ENCODE results near the gene HABP4. TPM values are rescaled to one million over a fixed set of nuclear protein-coding genes. Genes with fewer than 3 reads are reported as not detected.

Gene HABP4
- total RNA-seq, 1 experiment from 2014 or later, result 1.8 TPM

- Histone ChIP-seq H3K9ac (ENCODE audit: low read length) (no peak overlapping the region), H3K9me2 (replicated peaks; ENCODE audit: insufficient read depth, low read length) (no peaks in the 10 kb centered on the region), H3K79me2 (ENCODE audit: low read length) (no peaks in the 10 kb centered on the region; the same call in 1 of the 2 replicates), H3K27me3 (ENCODE audit: low read length) (no peaks in the 10 kb centered on the region), H3K4me1 (ENCODE audit: low read length) (peaks cover 11% of the 10 kb centered on the region), H3K9me3 (ENCODE audit: low read length) (no peaks in the 10 kb centered on the region), H3K4me3 (ENCODE audit: low read length) (no peak overlapping the region), H3K36me3 (ENCODE audit: insufficient read depth, low read length) (no peaks in the 10 kb centered on the region), H3K27ac (ENCODE audit: low read length) (no peak overlapping the region), H2AFZ (ENCODE audit: low read length) (no peak overlapping the region), H4K20me1 (ENCODE audit: insufficient read depth, low read depth, low read length) (no peaks in the 10 kb centered on the region), H3K4me2 (ENCODE audit: low read depth, low read length, poor library complexity, severe bottlenecking) (no peak overlapping the region)
- no peak for DNase-seq
Observed at GRCh38 chr9:96425500-96426169, 24.3 kb upstream of the HABP4 start.

- no peak for DNase-seq
- Histone ChIP-seq H3K36me3 (ENCODE audit: insufficient read depth, low read length) (no peaks in the 10 kb centered on the region), H2AFZ (ENCODE audit: low read length) (no peak overlapping the region), H3K4me3 (ENCODE audit: low read length) (no peak overlapping the region), H3K27me3 (ENCODE audit: low read length) (no peaks in the 10 kb centered on the region), H3K9me2 (replicated peaks; ENCODE audit: insufficient read depth, low read length) (no peaks in the 10 kb centered on the region), H3K4me1 (ENCODE audit: low read length) (0 out of 2 replicates have a peak, but pooled peaks cover 2% of the 10 kb centered on the region), H3K4me2 (ENCODE audit: low read depth, low read length, poor library complexity, severe bottlenecking) (no peak overlapping the region), H3K79me2 (ENCODE audit: low read length) (no peaks in the 10 kb centered on the region), H3K27ac (ENCODE audit: low read length) (no peak overlapping the region), H3K9me3 (ENCODE audit: low read length) (no peaks in the 10 kb centered on the region), H4K20me1 (ENCODE audit: insufficient read depth, low read depth, low read length) (no peaks in the 10 kb centered on the region), H3K9ac (ENCODE audit: low read length) (no peak overlapping the region)
Observed at GRCh38 chr9:96429732-96430131, 20.2 kb upstream of the HABP4 start.

GRCh38 chr9:96430377-96430776 lies 19.6 kb upstream of the HABP4 start:
- no peak for DNase-seq
- H3K79me2 ChIP-seq (ENCODE audit: low read length), result no peaks in the 10 kb centered on the region

DNA sequence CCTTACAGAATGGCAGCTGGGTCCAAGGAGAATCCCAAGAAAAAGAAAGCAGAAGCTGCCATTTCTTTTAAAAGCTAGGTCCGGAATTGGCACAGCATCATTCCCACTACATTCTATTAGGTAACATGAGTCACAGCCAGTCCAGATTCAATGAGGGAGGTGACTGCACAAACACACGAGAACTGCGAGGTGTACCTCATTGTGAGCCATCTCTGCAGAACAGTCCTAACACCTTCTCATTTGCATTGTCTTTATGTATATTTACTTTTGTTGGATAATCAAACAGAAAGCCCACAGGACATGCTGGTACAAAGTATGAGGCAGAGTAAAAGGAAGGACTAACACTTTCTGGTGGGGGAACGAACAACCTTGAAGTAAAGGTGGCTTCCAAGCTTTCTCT lies 14.6 kb upstream of the HABP4 start:
- no peaks in the 10 kb centered on the region for H3K79me2 ChIP-seq (ENCODE audit: low read length)
- no peaks in the 10 kb centered on the region for H3K9me2 ChIP-seq (replicated peaks; ENCODE audit: insufficient read depth, low read length)
- no peak overlapping the region for H3K9ac ChIP-seq (ENCODE audit: low read length)
- H2AFZ ChIP-seq (ENCODE audit: low read length), result no peak overlapping the region
- no peak for DNase-seq
- no peaks in the 10 kb centered on the region for H3K4me1 ChIP-seq (ENCODE audit: low read length)
- no peaks in the 10 kb centered on the region for H3K9me3 ChIP-seq (ENCODE audit: low read length)
- no peak overlapping the region for H3K4me3 ChIP-seq (ENCODE audit: low read length)
- no peaks in the 10 kb centered on the region for H3K27me3 ChIP-seq (ENCODE audit: low read length)
- no peak overlapping the region for H3K4me2 ChIP-seq (ENCODE audit: low read depth, low read length, poor library complexity, severe bottlenecking)
- no peak overlapping the region for H3K27ac ChIP-seq (ENCODE audit: low read length)
- no peaks in the 10 kb centered on the region for H4K20me1 ChIP-seq (ENCODE audit: insufficient read depth, low read depth, low read length)
- no peaks in the 10 kb centered on the region for H3K36me3 ChIP-seq (ENCODE audit: insufficient read depth, low read length)

More at GRCh38 chr9:96430377-96430776, 19.6 kb upstream of the HABP4 start:
- no peak overlapping the region for H3K9ac ChIP-seq (ENCODE audit: low read length)
- no peaks in the 10 kb centered on the region for H4K20me1 ChIP-seq (ENCODE audit: insufficient read depth, low read depth, low read length)
- 0 out of 2 replicates have a peak, but pooled peaks cover 2% of the 10 kb centered on the region for H3K4me1 ChIP-seq (ENCODE audit: low read length)
- H3K36me3 ChIP-seq (ENCODE audit: insufficient read depth, low read length), result no peaks in the 10 kb centered on the region
- H3K27me3 ChIP-seq (ENCODE audit: low read length), result no peaks in the 10 kb centered on the region
- no peaks in the 10 kb centered on the region for H3K9me2 ChIP-seq (replicated peaks; ENCODE audit: insufficient read depth, low read length)
- no peak overlapping the region for H2AFZ ChIP-seq (ENCODE audit: low read length)
- H3K9me3 ChIP-seq (ENCODE audit: low read length), result no peaks in the 10 kb centered on the region
- no peak overlapping the region for H3K4me3 ChIP-seq (ENCODE audit: low read length)
- H3K4me2 ChIP-seq (ENCODE audit: low read depth, low read length, poor library complexity, severe bottlenecking), result no peak overlapping the region
- H3K27ac ChIP-seq (ENCODE audit: low read length), result no peak overlapping the region

DNA sequence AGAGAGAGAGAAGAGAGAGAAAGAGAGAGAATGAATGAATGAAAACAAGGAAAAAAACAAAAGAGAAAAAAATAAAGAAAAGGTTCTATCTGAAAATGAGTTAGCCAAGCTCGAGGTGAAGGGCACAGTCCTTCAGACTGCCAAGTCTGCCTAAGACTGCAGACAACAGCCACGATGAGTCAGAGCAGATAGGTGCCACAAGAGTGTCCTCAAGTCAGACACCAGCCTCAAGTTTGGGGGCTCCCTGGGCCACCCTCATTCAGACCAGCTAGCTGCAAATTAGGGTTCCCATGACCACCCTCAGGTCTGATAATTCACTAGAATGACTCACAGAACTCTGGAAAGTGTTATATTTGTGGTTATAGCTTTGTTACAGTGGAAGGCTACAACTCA lies 13.9 kb upstream of the HABP4 start:
- Histone ChIP-seq H3K36me3 (ENCODE audit: insufficient read depth, low read length) (no peaks in the 10 kb centered on the region), H3K9me2 (replicated peaks; ENCODE audit: insufficient read depth, low read length) (no peaks in the 10 kb centered on the region), H3K4me2 (ENCODE audit: low read depth, low read length, poor library complexity, severe bottlenecking) (no peak overlapping the region), H3K4me1 (ENCODE audit: low read length) (no peaks in the 10 kb centered on the region), H3K9me3 (ENCODE audit: low read length) (no peaks in the 10 kb centered on the region), H2AFZ (ENCODE audit: low read length) (no peak overlapping the region), H3K27me3 (ENCODE audit: low read length) (no peaks in the 10 kb centered on the region), H3K4me3 (ENCODE audit: low read length) (no peak overlapping the region), H4K20me1 (ENCODE audit: insufficient read depth, low read depth, low read length) (no peaks in the 10 kb centered on the region), H3K79me2 (ENCODE audit: low read length) (no peaks in the 10 kb centered on the region), H3K9ac (ENCODE audit: low read length) (no peak overlapping the region), H3K27ac (ENCODE audit: low read length) (no peak overlapping the region)
- DNase-seq, result no peak

GRCh38 chr9:96436456-96437126 lies 13.4 kb upstream of the HABP4 start:
- Histone ChIP-seq H3K9ac (ENCODE audit: low read length) (no peak overlapping the region), H2AFZ (ENCODE audit: low read length) (no peak overlapping the region), H3K9me2 (replicated peaks; ENCODE audit: insufficient read depth, low read length) (no peaks in the 10 kb centered on the region), H3K79me2 (ENCODE audit: low read length) (no peaks in the 10 kb centered on the region), H3K4me1 (ENCODE audit: low read length) (no peaks in the 10 kb centered on the region), H3K4me3 (ENCODE audit: low read length) (no peak overlapping the region), H3K9me3 (ENCODE audit: low read length) (no peaks in the 10 kb centered on the region), H4K20me1 (ENCODE audit: insufficient read depth, low read depth, low read length) (no peaks in the 10 kb centered on the region), H3K4me2 (ENCODE audit: low read depth, low read length, poor library complexity, severe bottlenecking) (no peak overlapping the region), H3K36me3 (ENCODE audit: insufficient read depth, low read length) (no peaks in the 10 kb centered on the region), H3K27ac (ENCODE audit: low read length) (no peak overlapping the region), H3K27me3 (ENCODE audit: low read length) (no peaks in the 10 kb centered on the region)
- DNase-seq, result no peak

GRCh38 chr9:96437454-96437853 lies 12.5 kb upstream of the HABP4 start:
- Histone ChIP-seq H3K9ac (ENCODE audit: low read length) (no peak overlapping the region), H2AFZ (ENCODE audit: low read length) (no peak overlapping the region), H3K4me3 (ENCODE audit: low read length) (no peak overlapping the region), H3K9me2 (replicated peaks; ENCODE audit: insufficient read depth, low read length) (no peaks in the 10 kb centered on the region), H4K20me1 (ENCODE audit: insufficient read depth, low read depth, low read length) (no peaks in the 10 kb centered on the region), H3K4me2 (ENCODE audit: low read depth, low read length, poor library complexity, severe bottlenecking) (no peak overlapping the region), H3K4me1 (ENCODE audit: low read length) (no peaks in the 10 kb centered on the region), H3K79me2 (ENCODE audit: low read length) (no peaks in the 10 kb centered on the region), H3K27ac (ENCODE audit: low read length) (no peak overlapping the region), H3K27me3 (ENCODE audit: low read length) (no peaks in the 10 kb centered on the region), H3K9me3 (ENCODE audit: low read length) (no peaks in the 10 kb centered on the region), H3K36me3 (ENCODE audit: insufficient read depth, low read length) (no peaks in the 10 kb centered on the region)
- DNase-seq, result no peak

DNA sequence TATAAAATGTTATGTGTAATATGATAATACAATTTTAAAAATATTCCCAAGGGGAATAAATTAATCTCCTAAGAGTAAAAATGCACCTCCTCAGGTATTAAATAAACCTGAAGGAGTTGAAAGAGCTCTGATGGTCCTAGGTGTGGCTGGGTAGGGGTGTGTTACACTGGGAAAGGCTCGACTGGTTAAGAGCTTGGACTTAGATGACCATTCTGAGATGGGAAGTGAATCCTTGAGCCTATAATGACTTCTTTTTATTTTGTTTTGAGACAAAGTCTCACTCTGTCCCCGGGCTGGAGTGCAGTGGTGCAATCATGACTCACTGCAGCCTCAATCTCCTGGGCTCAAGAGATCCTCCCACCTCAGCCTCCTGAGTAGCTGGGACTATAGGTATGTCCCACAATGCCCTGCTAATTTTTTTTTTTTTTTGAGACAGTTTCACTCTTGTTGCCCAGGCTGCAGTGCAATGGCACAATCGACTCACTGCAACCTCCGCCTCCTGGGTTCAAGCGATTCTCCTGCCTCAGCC lies 9.2 kb upstream of the HABP4 start:
- Histone ChIP-seq H4K20me1 (ENCODE audit: insufficient read depth, low read depth, low read length) (no peaks in the 10 kb centered on the region), H3K4me1 (ENCODE audit: low read length) (no peaks in the 10 kb centered on the region), H3K9ac (ENCODE audit: low read length) (no peak overlapping the region), H3K9me3 (ENCODE audit: low read length) (no peaks in the 10 kb centered on the region), H3K27me3 (ENCODE audit: low read length) (no peaks in the 10 kb centered on the region), H3K4me3 (ENCODE audit: low read length) (no peak overlapping the region), H3K79me2 (ENCODE audit: low read length) (no peaks in the 10 kb centered on the region), H3K4me2 (ENCODE audit: low read depth, low read length, poor library complexity, severe bottlenecking) (no peak overlapping the region), H3K36me3 (ENCODE audit: insufficient read depth, low read length) (no peaks in the 10 kb centered on the region), H3K9me2 (replicated peaks; ENCODE audit: insufficient read depth, low read length) (no peaks in the 10 kb centered on the region), H3K27ac (ENCODE audit: low read length) (no peak overlapping the region), H2AFZ (ENCODE audit: low read length) (no peak overlapping the region)
- DNase-seq, result no peak

All from Karpas-422 (cell line).